ENCODE measurements around the gene ARHGEF11.
"Not testable (repeated sequence)": the region's sequence is repeated elsewhere in the genome, so short reads cannot be mapped to it uniquely, and the experiment has no call there.

ARHGEF11 gene

DNA sequence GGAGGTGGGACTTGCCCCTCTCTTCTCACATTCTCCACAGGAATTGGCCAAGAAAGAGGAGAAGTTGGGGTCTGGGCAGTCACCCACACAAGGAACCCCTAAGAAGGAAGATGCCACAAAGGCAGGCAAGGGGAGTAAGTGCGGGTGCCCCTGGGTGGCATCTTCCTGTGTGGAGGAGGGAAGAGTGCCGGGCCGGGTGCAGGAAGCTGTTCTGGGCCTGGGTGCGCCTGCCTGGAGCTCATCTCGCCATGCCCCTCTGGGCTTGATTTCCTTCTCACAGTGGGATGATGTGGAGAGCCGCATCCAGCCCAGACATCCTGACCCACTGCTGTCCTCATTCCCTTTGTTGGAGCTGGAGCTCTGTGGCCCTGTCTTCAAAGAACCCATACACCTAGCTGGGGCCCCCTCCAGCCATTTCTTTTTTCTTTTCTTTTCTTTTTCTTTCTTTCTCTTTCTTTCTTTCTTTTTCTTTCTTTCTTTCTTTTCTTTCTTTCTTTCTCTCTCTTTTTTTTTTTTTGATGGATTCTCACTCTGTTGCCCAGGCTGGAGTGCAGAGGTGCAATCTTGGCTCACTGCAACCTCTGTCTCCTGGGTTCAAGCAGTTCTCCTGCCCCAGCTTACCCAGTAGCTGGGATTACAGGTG is 115.8 kb downstream of the ARHGEF11 start:
- peaks cover 59% of the 10 kb centered on the region for H3K27me3 Mint-ChIP-seq
- H3K4me3 Mint-ChIP-seq = no peak overlapping the region
- H3K4me1 Mint-ChIP-seq = peaks cover 32% of the 10 kb centered on the region

DNA sequence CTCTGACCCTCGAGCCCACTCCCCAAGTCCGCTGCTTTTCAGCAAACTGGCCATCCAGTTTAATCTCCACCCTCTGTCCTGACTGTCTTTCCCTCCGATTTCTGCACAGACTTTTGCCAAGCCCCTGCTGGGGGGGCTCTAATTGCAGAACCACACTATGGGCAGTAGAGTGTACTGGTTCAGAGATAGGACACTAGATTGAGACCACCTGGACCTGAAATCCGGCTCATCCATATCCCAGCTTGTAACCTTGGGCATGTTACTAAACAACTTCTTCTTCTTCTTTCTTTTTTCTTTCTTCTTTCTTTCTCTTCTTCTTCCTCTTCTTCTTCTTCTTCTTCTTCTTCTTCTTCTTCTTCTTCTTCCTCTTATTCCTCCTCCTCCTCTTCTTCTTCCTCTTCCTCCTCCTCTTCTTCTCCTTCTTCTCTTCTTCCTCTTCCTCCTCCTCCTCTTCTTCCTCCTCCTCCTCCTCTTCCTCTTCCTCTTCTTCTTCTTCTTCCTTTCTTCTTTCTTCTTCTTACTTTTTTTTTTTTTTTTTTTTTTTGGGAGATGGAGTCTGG is 117.4 kb downstream of the ARHGEF11 start:
- peaks cover 71% of the 10 kb centered on the region for H3K27me3 Mint-ChIP-seq

More for the DNA sequence above, 115.8 kb downstream of the ARHGEF11 start:
- Mint-ChIP-seq H3K9me3 (no peaks in the 10 kb centered on the region), H3K36me3 (ENCODE audit: low read depth) (no peaks in the 10 kb centered on the region), H3K27ac (no peak overlapping the region)
- no peak for ATAC-seq
- no peak for DNase-seq

DNA sequence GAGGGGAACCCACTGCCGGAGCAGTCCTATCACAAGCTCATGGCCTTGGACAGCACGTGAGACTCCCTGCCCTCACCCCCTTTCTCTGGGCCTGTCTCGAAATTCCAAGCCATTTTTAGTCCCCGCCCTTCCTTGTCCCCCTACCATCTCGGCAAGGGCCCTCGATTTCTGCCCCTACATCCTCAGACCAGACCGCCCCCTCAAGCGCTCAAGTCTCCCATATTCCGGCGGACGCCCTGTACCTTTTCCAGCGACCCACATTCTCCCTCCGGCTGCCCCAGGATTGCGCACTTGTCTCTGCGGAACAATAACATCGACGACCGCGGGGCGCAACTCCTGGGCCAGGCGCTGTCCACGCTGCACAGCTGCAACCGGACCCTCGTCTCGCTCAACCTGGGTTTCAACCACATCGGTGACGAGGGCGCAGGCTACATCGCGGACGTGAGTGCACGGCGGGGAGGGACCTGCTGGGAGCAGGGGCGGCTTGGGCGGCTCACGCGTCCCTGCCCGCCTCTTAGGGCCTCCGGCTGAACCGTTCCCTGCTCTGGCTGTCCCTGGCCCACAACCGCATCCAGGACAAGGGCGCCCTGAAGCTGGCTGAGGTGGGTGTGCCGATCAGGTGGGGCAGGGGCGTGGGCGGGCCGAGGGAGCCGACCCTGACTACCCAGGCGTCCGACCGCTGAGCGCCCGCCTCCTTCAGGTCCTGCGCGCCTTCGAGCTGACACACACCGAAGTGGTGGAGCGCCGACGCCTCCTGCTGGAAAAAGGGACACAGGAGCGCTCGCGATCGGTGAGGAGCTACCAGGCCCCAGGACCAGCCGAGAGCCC is 118.1 kb downstream of the ARHGEF11 start:
- no peak overlapping the region for H3K4me3 Mint-ChIP-seq
- H3K27ac Mint-ChIP-seq = no peak overlapping the region
- H3K27me3 Mint-ChIP-seq = peaks cover 77% of the 10 kb centered on the region
- H3K36me3 Mint-ChIP-seq (ENCODE audit: low read depth) = no peaks in the 10 kb centered on the region
- H3K9me3 Mint-ChIP-seq = no peaks in the 10 kb centered on the region
- DNase-seq (peak; percentile 80), ATAC-seq (peak; percentile 45)
- peaks cover 38% of the 10 kb centered on the region for H3K4me1 Mint-ChIP-seq

More for the DNA sequence above, 117.4 kb downstream of the ARHGEF11 start:
- H3K36me3 Mint-ChIP-seq (ENCODE audit: low read depth) = no peaks in the 10 kb centered on the region
- H3K4me3 Mint-ChIP-seq = no peak overlapping the region
- no peaks in the 10 kb centered on the region for H3K9me3 Mint-ChIP-seq
- H3K4me1 Mint-ChIP-seq = peaks cover 38% of the 10 kb centered on the region
- H3K27ac Mint-ChIP-seq = no peak overlapping the region
- DNase-seq (no peak), ATAC-seq (no peak)

DNA sequence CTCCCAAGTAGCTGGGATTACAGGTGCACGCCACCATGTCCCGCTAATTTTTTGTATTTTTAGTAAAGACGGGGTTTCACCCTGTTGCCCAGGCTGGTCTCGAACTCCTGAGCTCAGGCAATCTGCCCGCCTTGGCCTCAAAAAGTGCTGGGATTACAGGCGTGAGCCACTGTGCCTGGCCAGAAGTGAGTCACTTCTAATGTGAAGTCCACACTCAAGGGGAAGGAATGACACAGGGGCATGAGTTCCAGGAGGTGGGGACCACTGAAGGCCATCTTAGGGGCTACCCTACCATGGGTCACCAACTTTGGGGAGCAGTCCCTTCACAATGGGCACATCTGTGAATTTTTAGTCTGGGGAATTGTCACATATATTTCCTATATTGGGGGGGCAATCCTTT is 118.8 kb downstream of the ARHGEF11 start:
- H3K27ac Mint-ChIP-seq; H3K36me3 Mint-ChIP-seq (ENCODE audit: low read depth); ATAC-seq; H3K4me3 Mint-ChIP-seq; DNase-seq; H3K9me3 Mint-ChIP-seq: not testable (repeated sequence)
- Mint-ChIP-seq H3K27me3 (peaks cover 84% of the 10 kb centered on the region), H3K4me1 (peaks cover 38% of the 10 kb centered on the region)

DNA sequence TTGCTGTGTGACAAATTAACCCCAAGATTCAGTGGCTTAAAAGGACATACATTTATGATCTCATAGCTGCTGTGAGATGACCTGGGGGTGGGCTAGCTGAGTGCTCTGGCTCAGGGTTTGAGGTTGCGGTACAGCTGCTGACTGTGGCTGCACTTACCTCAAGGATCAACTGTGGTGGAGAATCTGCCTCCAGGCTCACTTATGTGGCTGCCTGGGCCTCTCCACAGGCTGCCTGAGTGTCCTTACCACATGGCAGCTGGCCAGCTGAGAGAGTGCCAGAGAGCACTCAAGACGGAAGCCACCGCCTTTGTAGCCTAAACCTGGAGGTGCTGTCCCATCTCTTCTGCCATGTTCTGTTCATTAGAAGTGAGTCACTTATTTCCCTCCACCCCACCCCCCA is 119.4 kb downstream of the ARHGEF11 start:
- peak; percentile 87 for ATAC-seq
- peak overlapping the region; percentile 87 for H3K27ac Mint-ChIP-seq

DNA sequence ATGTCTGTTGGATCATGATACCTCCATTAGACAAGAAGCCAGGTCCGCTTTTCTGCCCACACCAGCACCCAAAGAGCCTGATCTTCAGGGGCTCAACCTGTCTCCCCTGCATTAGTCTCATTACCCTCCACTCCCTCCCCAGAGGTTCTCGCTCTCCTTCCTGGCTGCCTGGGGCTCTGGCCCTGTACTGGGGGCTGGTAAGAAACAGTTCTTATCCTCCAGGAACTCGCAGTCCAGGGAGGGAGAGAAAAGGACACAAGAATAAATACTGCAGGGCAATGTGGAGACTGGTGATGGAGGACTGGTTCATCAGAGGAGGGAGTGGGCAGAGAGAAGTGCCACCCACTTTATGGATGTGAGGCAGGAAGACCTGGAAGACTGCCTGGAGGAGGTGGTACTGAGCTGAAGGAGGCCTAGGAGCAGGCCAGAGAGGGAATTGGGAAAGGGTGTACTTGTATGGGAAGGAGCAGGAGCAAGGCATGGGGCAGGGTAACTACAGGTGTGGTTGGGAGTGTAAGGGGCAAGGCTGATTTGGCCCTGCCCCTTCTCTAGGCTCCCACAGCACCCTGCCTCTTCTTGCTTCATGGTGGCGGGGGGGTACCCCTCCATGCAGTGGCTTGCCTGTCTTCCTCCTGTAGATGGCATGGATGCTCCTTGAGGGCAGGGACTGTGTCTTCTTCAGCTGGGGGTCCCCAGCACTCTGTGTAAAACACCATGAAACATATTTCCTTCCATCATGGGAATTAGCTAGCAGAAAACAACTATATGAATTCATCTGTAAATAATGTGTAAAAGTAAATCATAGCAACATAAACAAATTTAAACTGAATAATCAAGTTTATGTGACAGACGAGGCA is 120.2 kb downstream of the ARHGEF11 start:
- H3K9me3 Mint-ChIP-seq = no peaks in the 10 kb centered on the region
- ATAC-seq (no peak), DNase-seq (no peak)
- H3K27me3 Mint-ChIP-seq = peaks cover 86% of the 10 kb centered on the region
- H3K27ac Mint-ChIP-seq = no peak overlapping the region
- no peak overlapping the region for H3K4me3 Mint-ChIP-seq
- H3K36me3 Mint-ChIP-seq (ENCODE audit: low read depth) = no peaks in the 10 kb centered on the region
- peaks cover 34% of the 10 kb centered on the region for H3K4me1 Mint-ChIP-seq

More for the DNA sequence above, 119.4 kb downstream of the ARHGEF11 start:
- H3K4me1 Mint-ChIP-seq = peaks cover 34% of the 10 kb centered on the region
- no peak overlapping the region for H3K4me3 Mint-ChIP-seq
- no peaks in the 10 kb centered on the region for H3K36me3 Mint-ChIP-seq (ENCODE audit: low read depth)
- peaks cover 85% of the 10 kb centered on the region for H3K27me3 Mint-ChIP-seq
- no peaks in the 10 kb centered on the region for H3K9me3 Mint-ChIP-seq
- peak; percentile 76 for DNase-seq

DNA sequence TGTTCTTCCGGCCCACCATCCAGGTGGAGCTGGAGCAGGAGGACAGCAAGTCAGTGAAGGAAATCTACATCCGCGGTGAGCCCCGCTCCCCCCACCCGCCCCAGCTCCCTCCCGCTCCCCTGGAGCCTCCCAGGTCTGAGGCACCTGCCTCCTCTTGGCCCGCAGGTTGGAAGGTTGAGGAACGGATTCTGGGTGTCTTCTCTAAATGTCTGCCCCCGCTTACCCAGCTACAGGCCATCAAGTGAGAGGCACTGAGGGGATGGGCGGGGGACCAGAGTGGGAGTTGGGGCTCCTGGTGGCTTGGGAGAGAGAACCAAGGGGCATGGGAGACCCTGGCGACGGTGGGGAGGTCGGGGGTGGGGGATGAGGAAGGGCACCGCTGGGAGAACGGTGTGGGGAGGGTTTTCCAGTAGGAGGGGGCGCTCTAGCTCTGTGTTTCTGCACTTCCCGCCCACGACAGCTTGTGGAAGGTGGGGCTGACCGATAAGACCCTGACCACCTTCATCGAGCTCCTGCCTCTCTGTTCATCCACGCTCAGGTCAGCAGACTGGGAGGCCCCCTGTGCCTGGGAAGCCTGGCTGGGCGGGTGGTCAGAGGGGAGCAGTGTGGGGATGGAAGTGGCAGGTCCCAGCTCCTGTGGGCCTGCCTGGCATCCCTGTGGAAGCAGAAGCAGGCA is 120.9 kb downstream of the ARHGEF11 start:
- Mint-ChIP-seq H3K27me3 (peaks cover 87% of the 10 kb centered on the region), H3K4me3 (no peak overlapping the region), H3K27ac (no peak overlapping the region), H3K9me3 (no peaks in the 10 kb centered on the region), H3K36me3 (ENCODE audit: low read depth) (no peaks in the 10 kb centered on the region), H3K4me1 (peaks cover 34% of the 10 kb centered on the region)
- ATAC-seq (no peak), DNase-seq (no peak)

DNA sequence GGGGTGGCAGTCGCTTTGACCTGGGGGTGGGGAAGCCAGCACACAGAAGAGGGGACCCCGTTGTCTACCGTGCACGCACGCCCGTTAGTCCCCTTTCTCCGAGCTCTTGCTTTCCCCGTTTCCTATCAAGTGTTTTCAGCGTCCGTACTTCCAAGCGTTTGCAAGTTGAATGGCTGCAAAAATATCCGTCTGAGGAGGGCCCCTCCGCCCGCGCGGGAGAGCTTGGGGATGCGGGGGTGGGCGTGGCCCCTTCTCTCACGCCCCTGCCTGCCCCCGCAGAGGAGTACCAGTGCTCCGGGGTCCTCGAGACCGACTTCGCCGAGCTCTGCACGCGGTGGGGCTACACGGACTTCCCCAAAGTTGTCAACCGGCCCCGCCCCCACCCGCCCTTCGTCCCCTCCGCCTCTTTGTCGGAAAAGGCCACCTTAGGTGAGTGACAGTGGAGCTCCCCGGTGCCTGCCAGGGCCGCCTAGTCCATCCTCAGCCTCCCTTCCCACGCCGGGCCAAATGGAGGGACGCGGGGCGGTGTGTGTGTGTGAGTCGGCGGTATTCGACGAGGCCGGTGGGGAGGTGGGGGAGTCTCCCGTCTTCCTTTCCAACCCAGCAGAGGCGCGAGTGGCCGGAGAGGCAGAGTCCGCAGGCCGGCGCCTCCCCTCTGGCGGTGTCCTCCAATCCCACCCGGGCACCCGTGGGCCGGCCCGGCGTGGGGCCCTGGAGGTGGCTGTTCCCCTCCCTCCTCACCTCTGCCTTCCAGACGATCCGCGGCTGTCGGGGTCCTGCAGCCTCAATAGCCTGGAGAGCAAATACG is 121.7 kb downstream of the ARHGEF11 start:
- Mint-ChIP-seq H3K4me3 (no peak overlapping the region), H3K9me3 (no peaks in the 10 kb centered on the region), H3K27ac (no peak overlapping the region), H3K27me3 (peaks cover 85% of the 10 kb centered on the region), H3K4me1 (peaks cover 34% of the 10 kb centered on the region), H3K36me3 (ENCODE audit: low read depth) (no peaks in the 10 kb centered on the region)
- DNase-seq (no peak), ATAC-seq (no peak)

DNA sequence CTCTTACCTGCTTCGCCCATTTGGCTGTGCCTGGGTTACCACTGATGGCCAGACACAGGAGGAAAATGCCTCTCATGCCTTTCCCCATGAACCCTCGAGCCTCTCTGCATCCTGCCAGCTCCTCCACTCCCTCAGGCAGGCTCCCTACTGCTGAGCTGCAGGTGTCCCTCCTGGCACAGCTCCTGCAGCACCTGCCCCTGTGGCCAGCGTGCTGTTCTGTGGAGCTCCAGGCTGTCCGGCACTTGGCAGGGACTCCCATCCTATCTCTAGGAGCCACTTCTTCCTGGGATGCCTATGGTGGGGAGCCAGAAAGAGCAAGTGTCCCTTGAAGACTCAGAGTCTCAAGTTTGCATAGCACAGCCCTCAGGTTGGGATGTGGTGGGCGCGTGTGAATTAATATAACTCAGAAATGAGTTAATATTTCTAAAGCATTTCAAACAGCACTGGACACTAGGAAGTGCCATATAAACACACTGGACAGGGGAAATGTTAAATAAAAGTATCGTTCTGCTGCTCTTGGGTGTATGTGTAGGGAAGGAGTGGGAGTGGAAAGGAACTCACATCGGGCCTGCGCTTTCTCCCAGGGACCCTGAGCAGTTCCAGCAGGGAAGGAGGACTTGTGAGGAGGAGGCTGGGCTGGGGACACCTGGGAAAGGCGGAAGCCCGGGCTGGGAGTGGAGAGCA is 122.4 kb downstream of the ARHGEF11 start:
- Mint-ChIP-seq H3K27me3 (peaks cover 83% of the 10 kb centered on the region), H3K4me3 (no peak overlapping the region), H3K9me3 (no peaks in the 10 kb centered on the region), H3K27ac (no peak overlapping the region), H3K36me3 (ENCODE audit: low read depth) (no peaks in the 10 kb centered on the region), H3K4me1 (peaks cover 33% of the 10 kb centered on the region)
- DNase-seq (no peak), ATAC-seq (no peak)

DNA sequence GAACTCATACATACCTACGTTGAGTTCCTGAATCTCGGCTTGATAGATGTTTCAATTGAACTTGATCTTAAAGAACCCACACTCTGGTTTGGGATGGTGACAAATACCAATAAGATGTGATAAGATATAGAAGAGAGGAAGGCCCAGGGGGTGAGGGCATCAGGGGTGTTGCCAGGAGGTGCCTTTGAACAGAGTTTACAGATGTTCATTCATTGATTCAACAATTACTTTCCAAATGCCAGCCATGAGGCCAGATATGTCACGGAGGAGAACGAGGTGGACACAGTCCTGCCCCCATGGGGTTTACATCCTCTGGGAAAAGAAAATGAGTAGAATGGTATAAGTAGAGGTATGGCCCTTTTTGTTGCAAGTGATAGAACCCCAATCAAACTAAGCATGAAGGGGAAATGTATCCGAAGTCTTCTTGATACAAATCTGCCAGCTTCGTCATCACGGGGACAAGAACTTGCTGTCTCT is 124.5 kb downstream of the ARHGEF11 start:
- H3K4me1 Mint-ChIP-seq = peaks cover 15% of the 10 kb centered on the region
- H3K36me3 Mint-ChIP-seq (ENCODE audit: low read depth) = no peaks in the 10 kb centered on the region
- no peak for DNase-seq
- no peak overlapping the region for H3K4me3 Mint-ChIP-seq
- H3K27me3 Mint-ChIP-seq = peaks cover 76% of the 10 kb centered on the region
- no peak for ATAC-seq
- no peaks in the 10 kb centered on the region for H3K9me3 Mint-ChIP-seq
- H3K27ac Mint-ChIP-seq = no peak overlapping the region

DNA sequence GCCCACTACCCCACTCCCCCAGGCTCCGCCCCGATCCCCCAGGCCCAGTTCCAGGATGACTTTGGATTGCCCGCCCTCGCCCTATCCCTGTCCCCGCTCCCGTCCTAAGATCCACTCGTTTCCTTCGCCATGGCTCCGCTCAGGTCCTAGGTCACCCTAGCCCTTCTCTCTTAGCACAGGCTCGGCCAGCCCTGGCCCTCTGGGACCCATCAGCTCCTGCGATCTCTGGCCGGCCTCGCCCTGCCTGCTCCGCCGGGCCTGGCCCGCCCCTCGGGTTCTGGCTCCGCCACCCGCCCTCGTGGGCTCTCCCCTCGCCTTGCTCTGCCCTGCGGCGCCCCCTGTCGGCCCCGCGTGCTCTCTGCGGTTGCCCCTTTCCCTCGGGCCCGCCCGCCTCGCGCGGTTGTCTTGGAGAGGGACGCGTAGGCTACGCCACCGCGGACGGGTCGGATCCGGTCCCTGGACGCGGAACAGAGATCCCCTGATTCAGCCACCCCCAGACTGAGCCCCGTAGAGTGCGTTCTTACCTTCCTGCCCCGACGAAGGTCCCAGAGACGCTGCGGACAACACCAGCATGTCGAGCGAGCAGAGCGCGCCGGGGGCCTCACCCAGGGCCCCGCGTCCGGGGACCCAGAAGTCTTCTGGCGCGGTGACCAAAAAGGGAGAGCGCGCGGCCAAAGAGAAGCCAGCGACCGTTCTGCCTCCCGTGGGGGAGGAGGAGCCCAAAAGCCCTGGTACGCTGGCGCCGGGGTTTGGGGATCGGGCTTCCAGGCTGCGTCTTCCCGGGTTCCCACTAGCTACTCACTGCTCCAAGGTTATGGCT is 125.1 kb downstream of the ARHGEF11 start, which contains the start of gene LRRC71:
Gene LRRC71 (plus strand): TSS at position 400 of the 820 bp plus-strand sequence. CDS start 172 bp downstream, at position 572.
- Mint-ChIP-seq H3K4me1 (peaks cover 9% of the 10 kb centered on the region), H3K27me3 (peaks cover 75% of the 10 kb centered on the region), H3K27ac (no peak within 1 kb of the TSS), H3K4me3 (no peak within 1 kb of the TSS), H3K36me3 (ENCODE audit: low read depth) (no peaks in the 10 kb centered on the region), H3K9me3 (no peaks in the 10 kb centered on the region)
- DNase-seq (peak; percentile 84), ATAC-seq (peak; percentile 86)

DNA sequence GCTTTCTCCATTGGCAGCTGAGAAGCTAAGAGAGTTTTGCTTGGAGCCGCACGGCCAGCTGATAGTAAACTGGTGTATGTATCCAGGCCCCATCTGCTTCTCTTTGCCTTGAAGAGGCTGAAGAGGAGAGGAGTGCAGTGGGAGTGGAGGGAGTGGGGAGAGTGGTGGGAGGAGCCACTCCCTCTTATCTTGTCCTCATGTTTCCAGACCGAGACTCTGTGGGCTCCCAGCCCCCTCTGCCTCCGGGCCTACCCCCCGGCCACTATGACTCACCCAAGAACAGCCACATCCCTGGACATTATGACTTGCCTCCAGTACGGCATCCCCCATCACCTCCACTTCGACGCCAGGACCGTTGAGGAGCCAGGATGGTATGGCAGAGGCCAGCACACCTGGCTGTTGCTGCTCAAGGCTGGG is 131.1 kb downstream of the ARHGEF11 start:
- Mint-ChIP-seq H3K36me3 (ENCODE audit: low read depth) (no peaks in the 10 kb centered on the region), H3K4me3 (no peak overlapping the region), H3K27ac (no peak overlapping the region), H3K4me1 (peaks cover 3% of the 10 kb centered on the region), H3K27me3 (peaks cover 41% of the 10 kb centered on the region), H3K9me3 (no peaks in the 10 kb centered on the region)
- DNase-seq (no peak), ATAC-seq (no peak)
